ENCODE data around the gene VAV3.
"Not testable (repeated sequence)": the region's sequence is repeated elsewhere in the genome, so short reads cannot be mapped to it uniquely, and the experiment has no call there.

VAV3 gene

DNA sequence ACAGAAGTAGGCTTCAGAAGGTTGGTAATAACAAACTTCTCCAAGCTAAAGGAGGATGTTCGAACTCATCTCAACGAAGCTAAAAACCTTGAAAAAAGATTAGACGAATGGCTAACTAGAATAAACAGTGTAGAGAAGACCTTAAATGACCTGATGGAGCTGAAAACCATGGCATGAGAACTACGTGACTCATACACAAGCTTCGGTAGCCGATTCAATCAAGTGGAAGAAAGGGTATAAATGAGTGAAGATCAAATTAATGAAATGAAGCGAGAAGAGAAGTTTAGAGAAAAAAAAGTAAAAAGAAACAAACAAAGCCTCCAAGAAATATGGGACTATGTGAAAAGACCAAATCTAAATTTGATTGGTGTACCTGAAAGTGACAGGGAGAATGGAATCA, 231.6 kb downstream of the VAV3 start:
- not testable (repeated sequence) for DNase-seq (ENCODE audit: low spot score)

DNA sequence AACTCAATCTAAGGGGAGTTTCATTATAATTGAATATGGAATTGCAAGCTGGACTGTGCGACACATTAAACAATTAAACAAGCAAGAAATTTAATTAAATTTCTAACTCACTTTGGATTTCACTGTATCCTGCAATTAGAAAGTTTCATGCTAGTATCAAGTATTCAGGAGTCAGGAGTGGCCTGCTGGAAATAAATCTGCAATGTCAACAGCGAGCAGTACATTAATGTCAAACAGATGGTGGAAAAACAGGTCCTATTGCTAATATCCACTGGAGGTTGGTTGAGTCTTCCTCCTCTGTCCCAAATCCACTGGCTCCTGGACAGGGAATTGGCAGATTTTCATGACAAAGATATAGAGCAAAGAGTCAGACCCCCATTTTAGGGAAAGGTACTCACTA, 237.1 kb downstream of the VAV3 start:
- no peak for DNase-seq (ENCODE audit: low spot score)

- no peak for DNase-seq (ENCODE audit: low spot score)
These were observed 238.1 kb downstream of the VAV3 start for GRCh38 chr1:107726860-107727259.

- peak; percentile 38 for DNase-seq (ENCODE audit: low spot score)
These were observed 240.3 kb downstream of the VAV3 start for GRCh38 chr1:107724648-107725047.

DNA sequence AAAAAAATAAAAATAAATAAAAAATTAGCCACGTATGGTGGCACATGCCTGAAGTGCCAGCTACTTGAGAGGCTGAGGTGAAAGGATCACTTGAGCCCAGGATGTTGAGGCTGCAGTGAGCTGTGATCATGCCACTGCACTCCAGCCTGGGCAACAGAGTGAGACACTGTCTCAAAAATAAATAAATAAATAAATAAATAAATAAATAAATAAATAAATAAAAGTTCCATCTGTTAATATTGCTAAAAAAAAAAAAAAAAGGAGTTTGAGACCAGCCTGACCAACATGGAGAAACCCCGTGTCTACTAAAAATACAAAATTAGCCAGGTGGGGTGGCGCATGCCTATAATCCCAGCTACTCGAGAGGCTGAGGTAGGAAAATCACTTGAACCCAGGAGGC, 244.8 kb downstream of the VAV3 start:
- DNase-seq (ENCODE audit: low spot score): not testable (repeated sequence)

- no peak for DNase-seq (ENCODE audit: low spot score)
These were observed 255.0 kb downstream of the VAV3 start for GRCh38 chr1:107710005-107710404.

GRCh38 chr1:107707111-107707510, 257.9 kb downstream of the VAV3 start:
- no peak for DNase-seq (ENCODE audit: low spot score)

- no peak for DNase-seq (ENCODE audit: low spot score)
These were observed 258.8 kb downstream of the VAV3 start for GRCh38 chr1:107706182-107706581.

DNA sequence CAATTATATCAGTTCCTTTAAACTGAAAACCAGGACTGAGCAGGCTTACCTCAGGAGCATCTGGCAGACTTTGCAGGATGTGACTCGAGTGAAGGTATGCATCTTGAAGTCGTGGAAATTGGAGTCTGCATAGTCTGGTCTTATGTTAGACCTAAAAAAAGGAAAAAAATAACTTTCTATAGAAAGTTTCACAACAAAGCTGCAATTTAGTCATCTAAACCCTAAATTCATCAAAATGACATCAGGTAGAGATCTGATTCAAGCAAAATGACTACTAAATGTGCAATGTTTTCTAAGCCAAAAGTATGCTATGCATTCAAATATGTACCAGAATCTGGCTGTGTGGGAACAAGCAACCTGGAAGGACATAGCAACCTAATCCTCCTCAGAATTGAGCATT, 260.1 kb downstream of the VAV3 start:
- DNase-seq (ENCODE audit: low spot score): no peak

GRCh38 chr1:107702946-107703571, 261.9 kb downstream of the VAV3 start:
- no peak for DNase-seq (ENCODE audit: low spot score)

GRCh38 chr1:107700651-107701050, 264.3 kb downstream of the VAV3 start:
- DNase-seq (ENCODE audit: low spot score): not testable (repeated sequence)

- DNase-seq (ENCODE audit: low spot score): no peak
These were observed 266.8 kb downstream of the VAV3 start for GRCh38 chr1:107698161-107698560.

- no peak for DNase-seq (ENCODE audit: low spot score)
These were observed 269.6 kb downstream of the VAV3 start for GRCh38 chr1:107695341-107695740.

- no peak for DNase-seq (ENCODE audit: low spot score)
These were observed 272.2 kb downstream of the VAV3 start for GRCh38 chr1:107692580-107693345.

DNA sequence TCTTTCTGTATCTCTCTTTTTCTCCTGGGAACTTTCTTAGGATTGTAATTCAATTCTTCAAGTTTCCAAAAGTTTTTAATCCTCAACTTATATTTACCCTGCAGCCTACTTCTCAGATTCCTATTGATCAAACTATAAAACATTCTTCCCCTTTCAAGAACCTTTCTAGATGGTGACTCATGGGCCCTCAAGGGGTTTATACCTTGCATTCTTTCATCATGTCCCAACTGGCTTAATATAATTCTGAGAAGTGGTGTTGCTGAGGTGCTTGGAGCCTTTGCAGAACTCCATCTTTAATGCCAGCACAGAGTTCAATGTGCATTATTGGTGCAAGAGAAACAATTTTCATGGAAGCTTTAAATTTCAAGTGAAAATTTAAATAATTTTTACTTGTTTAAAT, 273.4 kb downstream of the VAV3 start:
- no peak for DNase-seq (ENCODE audit: low spot score)

- no peak for DNase-seq (ENCODE audit: low spot score)
These were observed 274.5 kb downstream of the VAV3 start for GRCh38 chr1:107690491-107690890.

DNA sequence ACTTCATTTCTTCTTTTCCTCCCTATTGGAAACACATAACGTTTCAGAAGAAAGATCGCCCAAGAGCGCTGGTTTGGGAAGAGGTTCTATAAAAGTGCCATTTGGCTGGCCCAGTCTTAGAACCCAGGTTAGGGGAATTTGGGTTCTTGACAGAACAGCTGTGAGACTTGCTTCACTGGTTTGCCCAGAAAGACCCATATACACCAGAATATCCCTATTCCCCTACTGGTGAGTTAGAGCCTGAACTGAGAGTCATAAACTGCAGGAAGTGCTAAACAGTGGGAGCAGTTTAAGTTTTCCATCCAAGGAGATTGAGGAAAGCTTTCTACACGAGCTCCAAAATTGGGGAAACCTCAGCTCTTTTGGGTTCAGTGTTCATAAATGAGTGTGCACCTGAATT, 275.2 kb downstream of the VAV3 start:
- DNase-seq (ENCODE audit: low spot score): no peak

DNA sequence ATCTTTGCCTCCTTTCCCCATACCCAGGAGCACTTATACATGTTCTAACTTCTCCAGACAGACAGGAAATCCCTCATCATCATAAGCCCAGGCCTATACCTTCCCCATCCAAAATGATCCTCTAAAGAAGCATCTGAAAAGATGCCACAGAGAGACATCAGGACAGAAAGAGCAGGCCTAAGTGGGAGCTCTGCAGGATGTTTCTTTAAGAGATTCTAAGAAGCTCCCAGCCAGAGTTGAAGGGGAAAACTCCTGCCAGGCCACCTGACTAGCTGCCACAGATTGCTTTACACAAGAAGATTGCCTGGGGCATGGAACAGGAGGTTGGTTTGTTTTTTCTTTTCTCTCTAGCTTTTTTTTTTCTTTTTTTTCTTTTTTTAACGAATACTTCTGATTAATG, 275.8 kb downstream of the VAV3 start:
- no peak for DNase-seq (ENCODE audit: low spot score)

- DNase-seq (ENCODE audit: low spot score): no peak
These were observed 276.9 kb downstream of the VAV3 start for GRCh38 chr1:107687849-107688753.

DNA sequence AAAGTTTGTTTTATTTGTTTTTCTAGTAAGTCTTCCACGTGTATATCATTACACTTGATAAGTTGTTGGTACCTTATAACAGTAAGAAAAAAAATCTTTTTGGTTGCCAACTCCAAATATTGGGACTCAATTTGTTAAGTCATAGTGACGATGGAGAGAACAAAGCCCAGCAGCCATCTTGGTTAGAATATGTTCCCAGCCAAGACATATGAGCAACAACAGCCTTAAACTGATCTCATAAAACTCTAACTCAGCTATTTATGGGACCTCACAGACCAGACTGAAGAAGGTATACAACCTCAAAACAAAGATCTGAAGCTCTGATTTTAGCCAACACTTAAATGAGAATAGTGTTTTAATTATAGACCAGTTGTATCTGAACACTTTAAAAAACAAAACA, 281.3 kb downstream of the VAV3 start:
- no peak for DNase-seq (ENCODE audit: low spot score)

DNA sequence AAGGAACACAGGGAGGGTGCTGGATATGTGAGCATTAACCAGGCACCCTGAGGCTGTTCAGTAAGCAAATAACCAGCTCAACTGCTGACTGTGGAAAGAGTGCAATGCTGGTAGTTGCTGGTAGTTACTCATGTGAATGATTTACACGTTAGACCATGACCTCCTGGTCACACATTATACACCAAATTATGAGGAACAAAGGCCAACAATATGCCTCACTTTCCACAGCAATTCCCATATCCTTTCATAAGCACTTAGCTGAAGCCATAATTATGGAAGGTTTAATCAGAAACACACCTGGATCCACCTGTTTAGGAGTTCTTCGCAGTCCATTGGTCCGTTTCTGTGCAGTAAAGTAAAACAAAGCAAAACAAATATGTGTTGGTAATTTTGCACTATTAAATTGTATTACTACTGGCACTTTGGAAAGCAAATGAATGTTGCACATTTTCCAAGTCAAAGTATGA, 281.8 kb downstream of the VAV3 start:
- DNase-seq (ENCODE audit: low spot score): peak; percentile 3

DNA sequence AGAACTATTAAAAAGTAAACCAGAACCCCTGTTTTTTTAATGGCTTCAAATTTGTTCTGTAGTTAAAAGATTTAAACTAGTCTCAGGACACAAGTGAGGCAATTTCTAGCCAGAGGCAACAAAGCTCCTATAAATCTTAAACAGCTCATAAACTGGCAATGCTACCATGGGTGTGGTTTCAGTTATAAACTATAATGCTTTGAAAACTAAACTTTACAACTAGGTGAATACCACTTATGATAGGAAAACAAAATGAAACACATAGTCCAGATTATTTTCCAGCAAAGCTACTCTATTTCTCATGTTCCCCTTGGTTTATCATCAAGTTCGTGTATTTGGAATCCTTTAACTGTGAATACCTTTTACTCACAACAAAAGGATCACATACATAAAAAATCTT, 282.5 kb downstream of the VAV3 start:
- peak; percentile 20 for DNase-seq (ENCODE audit: low spot score)
